SK-N-MC (cell line): ENCODE data around the gene CYP2R1.
"Not testable (repeated sequence)": the region's sequence is repeated elsewhere in the genome, so short reads cannot be mapped to it uniquely, and the experiment has no call there.

Source experiments
- DNase-seq: peaks from one replicate; pipeline ENCODE4 v3.0.0-alpha.2; 2011; ENCODE audit warnings: low read depth, low spot score
- H3K27ac ChIP-seq: fragments of 200-600 bp; sonication (generic); 2 replicates; pipeline ENCODE4 v1.5.1; 2016; ENCODE audit warnings: mixed run types
- H3K36me3 ChIP-seq: fragments of 200-600 bp; sonication (generic); 2 replicates; pipeline ENCODE4 v1.6.1; 2017; ENCODE audit warnings: antibody characterized with exemption, low read length, mixed read lengths; ENCODE audit not compliant: insufficient read depth
- H3K4me3 ChIP-seq: fragments of 200-600 bp; sonication (generic); 2 replicates; pipeline ENCODE4 v1.5.1; 2016
- H3K9ac ChIP-seq: fragments of 200-600 bp; sonication (generic); 2 replicates; pipeline ENCODE4 v1.8.0; 2017; ENCODE audit warnings: mixed run types, mixed read lengths; ENCODE audit not compliant: insufficient read length
- H3K9me3 ChIP-seq: fragments of 200-600 bp; sonication (generic); 2 replicates; pipeline ENCODE4 v1.6.1; 2017; ENCODE audit warnings: low read depth, mild to moderate bottlenecking, antibody characterized with exemption, low read length, moderate library complexity, mixed read lengths
- EZH2 ChIP-seq: fragments of 200-600 bp; sonication (generic); IDR thresholded peaks from one replicate; pipeline ENCODE4 v1.6.1; 2017; ENCODE audit warnings: antibody characterized with exemption
- FOXP2 ChIP-seq: optimal IDR thresholded peaks from 2 replicates; pipeline ENCODE3; 2011; ENCODE audit warnings: mild to moderate bottlenecking, moderate library complexity; ENCODE audit not compliant: insufficient read depth; ENCODE audit errors: extremely low read length, control extremely low read depth
- POLR2AphosphoS5 ChIP-seq: IDR thresholded peaks from 2 replicates; pipeline ENCODE4 v1.6.1; 2012; ENCODE audit warnings: mild to moderate bottlenecking, low read depth, low read length, borderline replicate concordance

Gene CYP2R1

GRCh38 chr11:14898906-14899305 is 6.9 kb upstream of the CYP2R1 start:
- no peaks in the 10 kb centered on the region for H3K36me3 ChIP-seq
- no peak overlapping the region for H3K27ac ChIP-seq
- H3K4me3 ChIP-seq, result no peak overlapping the region
- no peak for DNase-seq
- no peak overlapping the region for H3K9ac ChIP-seq
- TF ChIP-seq FOXP2, result no peak
- no peak for TF ChIP-seq EZH2
- no peak for TF ChIP-seq POLR2AphosphoS5
- H3K9me3 ChIP-seq, result no peaks in the 10 kb centered on the region

DNA sequence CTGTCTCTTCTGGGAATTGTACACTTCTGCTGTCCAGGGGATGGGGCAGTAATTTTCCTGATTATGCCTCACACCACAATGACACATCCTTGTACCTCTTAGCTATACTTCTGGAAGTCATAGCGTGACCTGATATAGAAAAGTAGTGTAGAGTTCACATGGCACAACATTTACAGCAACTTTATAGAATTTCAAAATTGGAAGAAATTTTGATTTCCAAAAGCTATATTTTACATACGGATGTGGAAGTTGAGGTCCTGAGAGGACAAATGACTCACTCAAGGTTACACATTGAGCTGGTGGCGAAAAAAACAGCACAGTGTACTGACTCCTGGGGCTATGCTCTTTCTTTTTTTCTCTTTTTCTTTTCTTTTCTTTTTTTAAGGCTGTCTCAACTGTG is 6.3 kb upstream of the CYP2R1 start:
- TF ChIP-seq POLR2AphosphoS5 (no peak), EZH2 (no peak), FOXP2 (no peak)
- no peak overlapping the region for H3K4me3 ChIP-seq
- no peak overlapping the region for H3K27ac ChIP-seq
- no peak overlapping the region for H3K9ac ChIP-seq
- DNase-seq, result no peak
- no peaks in the 10 kb centered on the region for H3K36me3 ChIP-seq
- no peaks in the 10 kb centered on the region for H3K9me3 ChIP-seq

GRCh38 chr11:14894657-14895598 is 2.9 kb upstream of the CYP2R1 start:
- DNase-seq, result peak; percentile 78
- Histone ChIP-seq H3K9me3 (no peaks in the 10 kb centered on the region), H3K4me3 (no peak overlapping the region), H3K9ac (peak overlapping the region; percentile 58), H3K27ac (peak overlapping the region; percentile 91), H3K36me3 (no peaks in the 10 kb centered on the region)
- TF ChIP-seq POLR2AphosphoS5 (peak; percentile 34; the same call in 1 of the 2 replicates), EZH2 (no peak)

GRCh38 chr11:14892577-14892976 is 546 bp upstream of the CYP2R1 start:
- H3K27ac ChIP-seq, result no peak overlapping the region
- TF ChIP-seq FOXP2, result no peak
- H3K4me3 ChIP-seq, result peak overlapping the region; percentile 97
- no peaks in the 10 kb centered on the region for H3K9me3 ChIP-seq
- no peak overlapping the region for H3K9ac ChIP-seq
- H3K36me3 ChIP-seq, result no peaks in the 10 kb centered on the region
- DNase-seq, result no peak

DNA sequence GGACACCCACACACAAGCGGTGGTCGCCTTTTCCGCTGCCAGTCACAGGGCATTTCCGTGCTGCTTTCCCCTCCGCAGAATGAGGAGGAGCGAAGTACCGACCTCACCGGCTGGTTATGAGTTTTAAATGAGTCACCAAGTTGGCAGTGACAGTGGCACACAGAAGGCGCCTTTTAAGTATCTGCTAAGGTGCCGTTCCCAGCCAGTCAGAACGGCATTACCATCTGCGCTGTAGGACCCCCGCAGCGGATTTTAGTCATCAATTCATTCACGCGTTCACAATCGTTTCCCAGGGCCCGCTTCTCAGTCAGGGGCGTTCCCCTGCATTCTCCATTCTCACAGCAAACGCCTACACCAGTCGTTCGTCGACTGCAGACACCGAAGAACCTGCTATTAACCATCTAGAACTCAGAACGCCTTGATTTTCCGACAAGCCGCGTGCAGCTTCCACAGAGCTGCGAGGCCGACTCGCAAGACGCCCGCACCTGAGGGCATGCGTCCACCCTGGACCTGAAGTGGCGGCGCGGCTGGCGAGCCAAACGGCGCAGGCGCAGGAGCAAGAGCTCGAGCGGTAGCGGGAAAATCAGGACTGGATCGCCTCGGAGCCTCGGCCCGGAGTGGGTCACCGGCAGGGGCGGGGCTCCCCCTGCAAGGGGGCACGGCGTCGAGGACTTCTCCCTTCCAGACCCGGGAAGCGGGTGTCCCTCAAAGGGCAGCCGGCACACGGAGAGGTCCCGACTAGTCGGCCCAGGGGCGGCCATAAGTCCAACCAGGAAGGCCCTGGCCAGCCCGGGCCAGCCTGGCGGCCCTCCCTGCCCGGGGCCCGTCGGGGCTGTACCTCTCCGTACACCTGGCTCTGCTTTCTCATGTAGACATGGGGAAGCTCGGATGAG is 642 bp downstream of the CYP2R1 start:
- no peak for TF ChIP-seq FOXP2
- peak; percentile 98 for TF ChIP-seq POLR2AphosphoS5
- Histone ChIP-seq H3K9ac (peak overlapping the region; percentile 80), H3K9me3 (no peaks in the 10 kb centered on the region), H3K27ac (peak overlapping the region; percentile 75; the same call in 1 of the 2 replicates), H3K4me3 (peak overlapping the region; percentile 97), H3K36me3 (no peaks in the 10 kb centered on the region)
- DNase-seq, result no peak

DNA sequence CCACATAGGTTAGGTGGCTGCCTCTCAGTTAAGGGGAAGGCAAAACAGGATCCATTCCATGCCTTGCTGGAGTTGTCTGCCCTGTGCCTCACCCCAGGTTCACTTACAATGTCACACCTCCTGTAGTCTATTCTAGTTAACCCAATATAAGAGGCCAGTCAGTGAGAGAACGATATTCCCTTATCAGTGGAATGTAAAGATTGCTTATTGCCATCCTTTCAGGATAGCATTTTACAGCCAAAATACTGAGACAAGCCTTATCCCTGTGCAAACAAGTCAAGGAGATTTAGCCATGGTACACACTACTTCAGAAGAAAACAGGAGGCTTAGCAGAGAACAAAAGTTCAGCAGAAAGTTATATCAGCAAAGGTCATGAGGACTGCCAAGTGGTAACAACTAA is 5.5 kb downstream of the CYP2R1 start:
- Histone ChIP-seq H3K27ac (no peak overlapping the region), H3K9ac (no peak overlapping the region), H3K36me3 (peaks cover 10% of the 10 kb centered on the region), H3K4me3 (no peak overlapping the region), H3K9me3 (no peaks in the 10 kb centered on the region)
- no peak for DNase-seq
- TF ChIP-seq FOXP2, result no peak
- no peak for TF ChIP-seq POLR2AphosphoS5
- no peak for TF ChIP-seq EZH2

- Histone ChIP-seq H3K9ac (peak overlapping the region; percentile 41), H3K4me3 (peak overlapping the region; percentile 1; the same call in 1 of the 2 replicates), H3K9me3 (no peaks in the 10 kb centered on the region), H3K36me3 (peaks cover 25% of the 10 kb centered on the region), H3K27ac (peak overlapping the region; percentile 76)
- DNase-seq, result no peak
- TF ChIP-seq POLR2AphosphoS5 (no peak), FOXP2 (no peak), EZH2 (no peak)
Observed at GRCh38 chr11:14884667-14885273, 7.3 kb downstream of the CYP2R1 start.

DNA sequence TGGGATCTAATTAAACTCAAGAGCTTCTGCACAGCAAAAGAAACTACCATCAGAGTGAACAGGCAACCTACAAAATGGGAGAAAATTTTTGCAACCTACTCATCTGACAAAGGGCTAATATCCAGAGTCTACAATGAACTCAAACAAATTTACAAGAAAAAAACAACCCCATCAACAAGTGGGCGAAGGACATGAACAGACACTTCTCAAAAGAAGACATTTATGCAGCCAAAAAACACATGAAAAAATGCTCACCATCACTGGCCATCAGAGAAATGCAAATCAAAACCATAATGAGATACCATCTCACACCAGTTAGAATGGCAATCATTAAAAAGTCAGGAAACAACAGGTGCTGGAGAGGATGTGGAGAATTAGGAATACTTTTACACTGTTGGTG is 8.3 kb downstream of the CYP2R1 start:
- not testable (repeated sequence) for H3K9ac ChIP-seq, H3K9me3 ChIP-seq, H3K27ac ChIP-seq, DNase-seq, H3K4me3 ChIP-seq
- peaks cover 31% of the 10 kb centered on the region for H3K36me3 ChIP-seq
